ENCODE results near the gene TEX51. TPM values are rescaled to one million over a fixed set of nuclear protein-coding genes. Genes with fewer than 3 reads are reported as not detected.

TEX51 gene
- polyA plus RNA-seq, 1 of the 3 experiments (the other 2 are of a cell fraction): not detected

- no peak for TF ChIP-seq TAF1 (IDR thresholded peaks at IDR 0.05; ENCODE audit: borderline replicate concordance, low read depth, low read length)
- no peak for TF ChIP-seq RCOR1 (IDR thresholded peaks at IDR 0.05; ENCODE audit: low read length)
- no peak for TF ChIP-seq RFX5 (IDR thresholded peaks at IDR 0.05; ENCODE audit: low read length)
Measured at GRCh38 chr2:126894585-126895182, 4.0 kb upstream of the TEX51 start (continued).

GRCh38 chr2:126895336-126895735, 3.4 kb upstream of the TEX51 start:
- DNase-seq: no peak
- Histone ChIP-seq H2AFZ (ENCODE audit: low read depth) (no peak overlapping the region), H3K9me2 (no peaks in the 10 kb centered on the region), H3K9ac (no peak overlapping the region), H3K4me3 (ENCODE audit: low read depth in 2 of 2, low read length in 1 of 2) (no peak overlapping the region), H3K9me3 (no peaks in the 10 kb centered on the region), H3F3A (replicated peaks; ENCODE audit: insufficient read depth) (no peaks in the 10 kb centered on the region), H3K27me3 (ENCODE audit: insufficient read depth) (no peaks in the 10 kb centered on the region), H3K79me2 (ENCODE audit: insufficient read depth) (no peaks in the 10 kb centered on the region), H3K27ac (ENCODE audit: low read depth in 2 of 2, low read length in 1 of 2) (no peak overlapping the region), H3K36me3 (replicated peaks in 1 of 2; ENCODE audit: control insufficient read depth in 1 of 2, insufficient read depth in 2 of 2, low read length in 1 of 2) (no peaks in the 10 kb centered on the region), H3K4me2 (no peak overlapping the region), H3K4me1 (ENCODE audit: control insufficient read depth in 1 of 2, insufficient read depth in 2 of 2, low read depth in 1 of 2, low read length in 1 of 2) (no peaks in the 10 kb centered on the region), H4K20me1 (ENCODE audit: insufficient read depth) (no peaks in the 10 kb centered on the region)
- POLR2A ChIA-PET: no interaction called here
- 3% methylated on average over 2 of the region's 4 CpGs for WGBS (ENCODE audit: low lambda C conversion rate)
- CTCF ChIA-PET: no interaction called here
- no peak for TF ChIP-seq RAD21 (IDR thresholded peaks at IDR 0.05; ENCODE audit: low read length)
- no peak for TF ChIP-seq TCF12 (IDR thresholded peaks at IDR 0.05)

- ChIA-PET POLR2A (no interaction called here), CTCF (interaction anchor here (1.2 kb wide), 1 partner anchor 15 kb away, joined by 3 read pairs; no protein-coding TSS in a partner anchor)
- no peaks in the 10 kb centered on the region for H3K27me3 ChIP-seq (ENCODE audit: insufficient read depth)
- WGBS (ENCODE audit: low lambda C conversion rate): 32% methylated on average over 4 of the region's 4 CpGs
- H3K9me3 ChIP-seq: no peaks in the 10 kb centered on the region
- no peak overlapping the region for H2AFZ ChIP-seq (ENCODE audit: low read depth)
- H3K4me3 ChIP-seq (ENCODE audit: low read depth in 2 of 2, low read length in 1 of 2): no peak overlapping the region
- H4K20me1 ChIP-seq (ENCODE audit: insufficient read depth): no peaks in the 10 kb centered on the region
- H3K4me2 ChIP-seq: no peak overlapping the region
- no peaks in the 10 kb centered on the region for H3K4me1 ChIP-seq (ENCODE audit: control insufficient read depth in 1 of 2, insufficient read depth in 2 of 2, low read depth in 1 of 2, low read length in 1 of 2)
- no peaks in the 10 kb centered on the region for H3F3A ChIP-seq (replicated peaks; ENCODE audit: insufficient read depth)
- no peak overlapping the region for H3K27ac ChIP-seq (ENCODE audit: low read depth in 2 of 2, low read length in 1 of 2)
- no peaks in the 10 kb centered on the region for H3K9me2 ChIP-seq
- no peak overlapping the region for H3K9ac ChIP-seq
- no peak for DNase-seq
- TF ChIP-seq TAF1 (IDR thresholded peaks at IDR 0.05; ENCODE audit: borderline replicate concordance, low read depth, low read length) (no peak), JUND (IDR thresholded peaks at IDR 0.05) (no peak), FOXJ3 (CRISPR knock-in tag; IDR thresholded peaks at IDR 0.05) (no peak), RCOR1 (IDR thresholded peaks at IDR 0.05; ENCODE audit: low read length) (no peak), USF1 (IDR thresholded peaks at IDR 0.05; ENCODE audit: borderline replicate concordance, low read depth) (no peak), EP300 (IDR thresholded peaks at IDR 0.05; ENCODE audit: borderline replicate concordance in 1 of 2, low read depth in 1 of 2, low read length in 1 of 2) (no peak), CTCF (IDR thresholded peaks at IDR 0.05) (no peak), USF2 (IDR thresholded peaks at IDR 0.05; ENCODE audit: borderline replicate concordance, low read depth, low read length) (no peak)
- H3K79me2 ChIP-seq (ENCODE audit: insufficient read depth): no peaks in the 10 kb centered on the region
- H3K36me3 ChIP-seq (replicated peaks in 1 of 2; ENCODE audit: control insufficient read depth in 1 of 2, insufficient read depth in 2 of 2, low read length in 1 of 2): no peaks in the 10 kb centered on the region
Measured at GRCh38 chr2:126896471-126896870, 2.2 kb upstream of the TEX51 start.

All from SK-N-SH (cell line).